Activated naive CD8-positive, alpha-beta T cell treated with anti-CD3 and anti-CD28 coated beads, Interleukin-2, amount 50 U/mL, for 24 hours (primary cell): ENCODE measurements around the gene RTCA.
"Not testable (repeated sequence)": the region's sequence is repeated elsewhere in the genome, so short reads cannot be mapped to it uniquely, and the experiment has no call there.

Source experiments
- ATAC-seq: fragments of 150-1000 bp; cut with Tn5 transposase; one replicate; pipeline ENCODE4 v1.10.0; 2021
- DNase-seq: peaks from one replicate; pipeline ENCODE4 v3.0.0; 2021
- H3K27ac Mint-ChIP-seq: one replicate; pipeline ENCODE4 v1.8.0; 2021; ENCODE audit warnings: mild to moderate bottlenecking, mixed read lengths
- H3K27me3 Mint-ChIP-seq: one replicate; pipeline ENCODE4 v1.8.0; 2021; ENCODE audit warnings: mixed read lengths
- H3K36me3 Mint-ChIP-seq: one replicate; pipeline ENCODE4 v1.8.0; 2021; ENCODE audit warnings: low read depth, mixed read lengths
- H3K4me1 Mint-ChIP-seq: one replicate; pipeline ENCODE4 v1.8.0; 2021; ENCODE audit warnings: mixed read lengths
- H3K4me3 Mint-ChIP-seq: one replicate; pipeline ENCODE4 v1.8.0; 2021; ENCODE audit warnings: mild to moderate bottlenecking, moderate library complexity, mixed read lengths
- H3K9me3 Mint-ChIP-seq: one replicate; pipeline ENCODE4 v1.8.0; 2021; ENCODE audit warnings: mixed read lengths

The RTCA gene

DNA sequence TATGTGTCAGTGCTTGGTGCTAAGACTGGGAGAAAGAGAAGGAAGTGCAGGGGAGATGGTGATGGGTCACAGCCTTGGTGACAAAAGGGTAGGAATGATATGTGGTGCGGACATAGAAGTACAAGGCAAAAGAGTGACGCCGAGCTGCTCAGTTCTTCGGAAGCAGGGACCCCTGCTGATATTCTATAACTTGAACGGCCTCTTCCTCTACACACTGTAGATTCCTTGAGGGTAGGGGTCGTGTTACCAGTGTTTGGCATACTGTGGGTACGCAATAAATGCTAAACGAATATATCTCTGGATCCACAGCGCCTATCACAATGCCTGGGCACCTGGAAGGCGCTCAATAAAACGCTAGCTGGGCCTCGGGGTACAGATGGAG, 16.9 kb upstream of the RTCA start:
- Mint-ChIP-seq H3K9me3 (no peaks in the 10 kb centered on the region), H3K4me1 (peaks cover 16% of the 10 kb centered on the region), H3K36me3 (peaks cover 7% of the 10 kb centered on the region), H3K27me3 (no peaks in the 10 kb centered on the region), H3K4me3 (no peak overlapping the region), H3K27ac (no peak overlapping the region)
- DNase-seq = no peak
- ATAC-seq = no peak

DNA sequence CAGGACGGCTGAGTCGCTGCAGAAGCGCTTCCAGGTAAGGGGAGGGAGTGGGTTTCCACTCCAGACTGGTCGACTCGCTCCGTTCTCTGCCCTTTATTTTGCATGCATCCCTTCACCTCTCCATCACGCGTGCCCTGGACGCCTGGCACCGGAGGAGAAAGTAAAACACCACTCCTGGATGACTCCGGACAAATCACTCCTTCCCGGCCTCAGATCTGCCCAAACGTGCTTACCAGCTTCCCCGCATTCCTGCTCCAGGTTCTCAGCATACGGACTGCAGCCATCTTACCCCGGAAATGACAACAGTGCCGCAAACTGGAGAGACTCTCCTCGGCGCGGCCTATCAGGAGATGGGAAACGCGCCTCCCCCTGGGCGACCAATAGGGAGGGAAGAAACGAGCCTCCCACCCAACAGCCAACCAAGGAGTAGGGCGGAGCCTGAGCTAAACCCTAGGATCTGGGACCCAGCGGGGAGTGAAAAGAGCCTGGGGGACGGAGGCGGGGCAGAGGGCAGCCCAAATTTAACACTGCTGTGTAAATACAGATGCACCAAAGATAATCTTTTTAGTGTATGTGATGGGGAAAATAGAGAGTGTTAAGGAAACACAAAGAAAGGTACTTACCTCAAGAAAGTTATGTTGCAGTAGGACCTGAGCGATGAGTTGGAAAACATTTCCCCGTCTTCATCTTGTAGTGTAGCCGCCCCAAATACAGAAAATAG, 16.3 kb upstream of the RTCA start, which contains the start of gene DBT:
TSS of gene DBT (minus strand) at position 298 of the 721 bp plus-strand sequence. CDS start at position 284, 14 bp downstream.
- H3K9me3 Mint-ChIP-seq = no peaks in the 10 kb centered on the region
- H3K36me3 Mint-ChIP-seq = peaks cover 7% of the 10 kb centered on the region
- no peak within 1 kb of the TSS for H3K4me3 Mint-ChIP-seq
- ATAC-seq (peak; percentile 100), DNase-seq (peak; percentile 90)
- H3K27me3 Mint-ChIP-seq = no peaks in the 10 kb centered on the region
- peaks cover 16% of the 10 kb centered on the region for H3K4me1 Mint-ChIP-seq
- H3K27ac Mint-ChIP-seq = no peak within 1 kb of the TSS

DNA sequence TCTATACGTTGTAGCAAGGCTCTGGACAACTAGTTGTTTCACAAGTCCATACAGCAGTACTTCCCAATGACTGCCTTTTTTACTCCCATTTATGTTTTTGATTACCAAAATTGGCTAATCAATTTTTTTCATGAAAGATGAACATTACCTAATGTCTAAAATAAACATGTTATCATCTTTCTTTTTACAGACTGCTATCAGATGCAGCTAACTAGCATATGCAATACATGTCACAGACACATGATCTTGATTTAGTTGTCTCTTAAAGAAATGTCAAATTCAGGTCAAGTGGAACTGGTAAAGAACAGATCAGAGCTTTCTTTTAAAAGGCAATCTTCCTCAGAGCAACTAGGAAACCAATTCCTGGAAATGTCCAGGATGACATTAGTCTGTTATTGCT, 15.8 kb upstream of the RTCA start:
- Mint-ChIP-seq H3K4me3 (no peak overlapping the region), H3K27ac (no peak overlapping the region), H3K4me1 (peaks cover 13% of the 10 kb centered on the region), H3K36me3 (peaks cover 7% of the 10 kb centered on the region), H3K9me3 (no peaks in the 10 kb centered on the region), H3K27me3 (no peaks in the 10 kb centered on the region)
- DNase-seq (no peak), ATAC-seq (no peak)

DNA sequence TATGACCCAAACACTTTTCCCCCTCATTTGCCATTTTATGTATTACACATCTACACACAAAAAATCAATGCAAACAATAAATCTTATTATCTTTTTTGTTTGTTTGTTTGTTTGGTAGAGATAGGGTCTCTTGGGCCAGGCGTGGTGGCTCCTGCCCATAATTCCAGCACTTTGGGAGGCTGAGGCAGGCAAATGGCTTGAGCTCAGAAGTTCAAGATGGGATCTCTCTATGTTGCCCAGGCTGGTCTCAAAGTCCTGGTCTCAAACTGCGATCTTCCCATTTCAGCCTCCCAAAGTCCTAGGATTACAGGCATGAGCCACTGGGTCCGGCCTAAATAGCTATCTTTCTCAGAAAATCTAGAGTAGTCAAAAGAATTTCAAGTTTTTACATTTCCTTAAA, 15.2 kb upstream of the RTCA start:
- Mint-ChIP-seq H3K36me3 (peaks cover 7% of the 10 kb centered on the region), H3K4me3 (no peak overlapping the region), H3K27me3 (no peaks in the 10 kb centered on the region), H3K27ac (no peak overlapping the region), H3K9me3 (no peaks in the 10 kb centered on the region), H3K4me1 (peaks cover 9% of the 10 kb centered on the region)
- ATAC-seq (no peak), DNase-seq (no peak)

DNA sequence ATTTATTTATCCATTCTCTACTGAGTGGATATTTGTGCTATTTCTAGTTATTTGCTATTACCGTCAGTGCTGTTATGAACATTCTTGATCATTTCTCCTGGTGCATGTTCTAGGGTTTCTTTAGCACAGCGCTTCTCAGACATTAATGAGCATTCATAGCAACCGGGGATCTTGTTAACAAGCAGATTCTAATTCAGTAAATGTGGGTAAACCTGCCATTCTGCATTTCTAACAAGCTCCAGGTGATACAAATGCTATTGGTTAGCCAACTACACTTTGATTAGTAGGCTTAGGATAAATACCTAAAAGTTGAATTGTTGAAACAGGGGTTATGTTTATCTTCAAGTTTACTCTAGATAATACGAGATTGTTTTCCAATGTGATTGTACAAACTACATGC, 13.1 kb upstream of the RTCA start:
- no peaks in the 10 kb centered on the region for H3K27me3 Mint-ChIP-seq
- no peaks in the 10 kb centered on the region for H3K4me1 Mint-ChIP-seq
- no peaks in the 10 kb centered on the region for H3K9me3 Mint-ChIP-seq
- no peak for ATAC-seq
- H3K4me3 Mint-ChIP-seq = no peak overlapping the region
- DNase-seq = no peak
- no peak overlapping the region for H3K27ac Mint-ChIP-seq
- H3K36me3 Mint-ChIP-seq = no peaks in the 10 kb centered on the region

DNA sequence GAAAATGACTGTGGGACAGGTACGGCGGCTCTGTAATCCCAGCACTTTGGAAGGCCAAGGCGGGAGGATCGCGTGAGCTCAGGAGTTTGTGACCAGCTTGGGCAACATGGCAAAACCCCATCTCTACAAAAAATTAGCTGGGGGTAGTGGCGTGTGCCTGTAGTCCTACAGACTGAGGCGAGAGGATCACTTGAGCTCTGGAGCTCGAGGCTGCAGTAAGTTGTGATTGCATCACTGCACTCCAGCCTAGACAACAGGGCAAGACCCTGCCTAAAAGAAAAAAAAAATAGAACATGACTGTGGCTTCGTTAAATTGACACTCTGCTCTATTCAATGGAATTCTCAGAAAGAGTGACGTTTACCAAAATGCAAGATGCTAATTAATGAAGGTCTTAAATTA, 12.5 kb upstream of the RTCA start:
- Mint-ChIP-seq H3K4me3 (no peak overlapping the region), H3K4me1 (no peaks in the 10 kb centered on the region), H3K9me3 (no peaks in the 10 kb centered on the region), H3K36me3 (no peaks in the 10 kb centered on the region), H3K27me3 (no peaks in the 10 kb centered on the region), H3K27ac (no peak overlapping the region)
- DNase-seq (no peak), ATAC-seq (no peak)

DNA sequence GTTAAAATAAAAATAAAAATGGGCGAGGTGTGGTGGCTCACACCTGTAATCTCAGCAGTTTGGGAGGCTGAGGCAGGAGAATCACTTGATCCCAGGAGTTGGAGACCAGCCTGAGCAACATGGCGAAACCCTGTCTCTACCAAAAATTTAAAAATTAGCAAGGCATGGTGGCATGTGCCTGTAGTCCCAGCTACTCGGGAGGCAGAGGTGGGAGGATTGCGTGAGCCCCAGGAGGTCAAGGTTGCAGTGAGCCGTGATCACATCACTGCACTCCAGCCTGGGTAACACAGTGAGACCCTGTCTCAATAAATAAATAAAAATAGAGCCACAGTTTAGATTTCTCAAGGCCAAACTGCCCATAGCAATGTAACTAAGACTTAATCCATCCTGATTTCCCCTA, 9.7 kb upstream of the RTCA start:
- not testable (repeated sequence) for ATAC-seq, DNase-seq, H3K9me3 Mint-ChIP-seq, H3K4me1 Mint-ChIP-seq, H3K4me3 Mint-ChIP-seq, H3K36me3 Mint-ChIP-seq, H3K27ac Mint-ChIP-seq, H3K27me3 Mint-ChIP-seq

DNA sequence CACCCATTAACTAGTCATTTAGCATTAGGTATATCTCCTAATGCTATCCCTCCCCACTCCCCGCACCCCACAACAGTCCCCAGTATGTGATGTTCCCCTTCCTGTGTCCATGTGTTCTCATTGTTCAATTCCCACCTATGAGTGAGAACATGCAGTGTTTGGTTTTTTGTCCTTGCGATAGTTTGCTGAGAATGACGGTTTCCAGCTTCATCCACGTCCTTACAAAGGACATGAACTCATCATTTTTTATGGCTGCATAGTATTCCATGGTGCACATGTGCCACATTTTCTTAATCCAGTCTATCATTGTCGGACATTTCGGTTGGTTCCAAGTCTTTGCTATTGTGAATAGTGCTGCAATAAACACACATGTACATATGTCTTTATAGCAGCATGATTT, 7.6 kb upstream of the RTCA start:
- not testable (repeated sequence) for ATAC-seq, H3K36me3 Mint-ChIP-seq, H3K27ac Mint-ChIP-seq, H3K27me3 Mint-ChIP-seq, H3K9me3 Mint-ChIP-seq, H3K4me3 Mint-ChIP-seq, H3K4me1 Mint-ChIP-seq, DNase-seq

DNA sequence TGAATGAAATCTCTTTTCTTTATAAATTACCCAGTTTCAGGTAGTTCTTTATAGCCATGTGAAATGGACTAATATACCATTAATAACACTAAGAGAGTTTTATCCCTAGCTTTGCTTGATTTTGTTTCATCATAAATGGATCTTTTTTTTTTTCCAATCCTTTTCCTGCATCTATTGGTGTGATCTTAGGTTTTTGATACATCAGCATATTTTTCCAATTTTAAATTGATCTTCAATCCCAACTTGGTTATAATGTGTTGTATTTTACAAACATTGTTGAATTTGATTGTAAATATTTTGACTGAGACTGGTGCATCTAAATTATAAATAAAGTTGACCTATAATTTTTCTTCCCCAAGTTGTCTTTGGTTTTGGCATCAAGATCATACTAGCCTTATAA, 4.3 kb upstream of the RTCA start:
- Mint-ChIP-seq H3K36me3 (peaks cover 12% of the 10 kb centered on the region), H3K9me3 (no peaks in the 10 kb centered on the region), H3K4me1 (peaks cover 15% of the 10 kb centered on the region), H3K27me3 (peaks cover 2% of the 10 kb centered on the region), H3K27ac (no peak overlapping the region), H3K4me3 (no peak overlapping the region)
- DNase-seq (no peak), ATAC-seq (no peak)

DNA sequence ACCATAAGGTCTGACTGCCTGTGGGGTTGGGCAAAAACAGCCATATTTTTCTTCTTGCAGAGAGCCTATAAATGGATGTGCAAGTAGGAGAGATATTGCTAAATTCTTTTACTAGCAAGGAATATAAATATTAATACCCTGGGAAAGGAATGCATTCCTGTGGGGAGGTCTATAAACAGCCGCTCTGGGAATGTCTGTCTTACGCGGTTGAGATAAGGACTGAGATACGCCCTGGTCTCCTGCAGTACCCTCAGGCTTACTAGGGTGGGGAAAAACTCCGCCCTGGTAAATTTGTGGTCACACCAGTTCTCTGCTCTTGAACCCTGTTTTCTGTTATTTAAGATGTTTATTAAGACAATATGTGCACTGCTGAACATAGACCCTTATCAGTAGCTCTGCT, 1.9 kb upstream of the RTCA start:
- H3K4me3 Mint-ChIP-seq, ATAC-seq: not testable (repeated sequence)

DNA sequence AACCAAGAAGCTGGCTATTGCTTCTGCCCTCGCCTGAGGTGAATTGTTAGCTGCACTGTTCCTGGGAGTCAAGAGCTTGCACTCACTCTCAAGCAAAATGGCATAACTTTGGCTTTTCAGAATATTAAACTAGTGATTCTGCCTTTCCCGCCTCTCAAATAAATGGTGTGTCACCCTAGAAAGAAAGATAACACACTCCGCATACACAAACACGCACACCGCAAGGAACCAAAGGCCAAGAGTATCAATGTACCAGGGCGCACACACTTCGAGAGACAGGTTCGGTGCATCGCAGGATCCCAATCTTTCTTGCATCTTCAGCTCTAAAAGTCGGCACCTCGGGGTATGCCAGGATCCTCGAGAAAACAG, 470 bp upstream of the RTCA start:
- Mint-ChIP-seq H3K4me3 (peak overlapping the region; percentile 99), H3K9me3 (no peaks in the 10 kb centered on the region), H3K27ac (peak overlapping the region; percentile 98), H3K4me1 (peaks cover 43% of the 10 kb centered on the region), H3K27me3 (peaks cover 2% of the 10 kb centered on the region), H3K36me3 (peaks cover 34% of the 10 kb centered on the region)
- ATAC-seq = peak; percentile 27
- DNase-seq = no peak

More for the DNA sequence above, 1.9 kb upstream of the RTCA start:
- H3K9me3 Mint-ChIP-seq, DNase-seq, H3K27ac Mint-ChIP-seq, H3K27me3 Mint-ChIP-seq: not testable (repeated sequence)
- peaks cover 24% of the 10 kb centered on the region for H3K36me3 Mint-ChIP-seq
- H3K4me1 Mint-ChIP-seq = peaks cover 35% of the 10 kb centered on the region

DNA sequence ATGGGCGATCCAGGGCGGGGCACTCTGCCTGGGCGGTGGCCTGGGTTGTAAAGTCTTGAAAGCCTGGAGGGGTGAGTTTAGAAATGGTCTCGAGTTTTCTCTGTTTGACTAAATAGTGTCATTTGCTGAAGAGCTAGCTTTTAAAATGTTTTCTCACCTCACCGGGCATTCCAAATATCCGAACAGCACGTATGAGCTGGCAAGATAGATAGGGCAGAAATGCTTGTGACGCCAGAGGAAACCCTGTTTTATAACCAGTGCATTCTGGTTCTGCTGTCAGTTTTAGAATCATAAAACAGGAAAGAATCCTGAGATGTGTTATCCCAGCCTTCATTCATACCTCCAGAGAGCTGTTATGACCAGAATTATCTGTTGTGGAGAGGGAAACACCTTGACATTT, 725 bp downstream of the RTCA start:
- Mint-ChIP-seq H3K4me1 (peaks cover 52% of the 10 kb centered on the region), H3K36me3 (peaks cover 43% of the 10 kb centered on the region), H3K4me3 (peak overlapping the region; percentile 99), H3K27ac (peak overlapping the region; percentile 98), H3K9me3 (no peaks in the 10 kb centered on the region), H3K27me3 (peaks cover 2% of the 10 kb centered on the region)
- DNase-seq = no peak
- peak; percentile 20 for ATAC-seq

DNA sequence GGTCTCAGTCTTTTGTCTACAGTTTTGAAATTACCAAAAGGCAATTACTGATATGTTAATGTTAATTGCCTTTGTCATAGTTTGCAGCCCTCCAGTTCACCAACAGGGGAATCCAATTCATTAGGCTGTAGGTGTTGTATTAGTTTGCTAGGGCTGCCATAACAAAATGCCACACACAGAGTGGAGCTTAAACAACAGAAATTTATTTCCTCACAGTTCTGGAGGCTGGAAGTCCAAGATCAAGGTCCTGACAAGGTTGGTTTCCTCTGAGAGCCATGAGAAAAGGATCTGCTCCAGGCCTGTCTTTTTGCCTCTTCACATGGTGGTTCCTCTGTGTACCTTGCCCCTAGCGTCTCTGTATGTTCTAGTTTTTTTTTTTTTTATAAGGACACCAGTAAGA, 1.3 kb downstream of the RTCA start:
- peak overlapping the region; percentile 98 for H3K27ac Mint-ChIP-seq
- H3K9me3 Mint-ChIP-seq = no peaks in the 10 kb centered on the region
- peaks cover 47% of the 10 kb centered on the region for H3K36me3 Mint-ChIP-seq
- peak overlapping the region; percentile 99 for H3K4me3 Mint-ChIP-seq
- ATAC-seq (no peak), DNase-seq (no peak)
- peaks cover 56% of the 10 kb centered on the region for H3K4me1 Mint-ChIP-seq
- peaks cover 2% of the 10 kb centered on the region for H3K27me3 Mint-ChIP-seq

DNA sequence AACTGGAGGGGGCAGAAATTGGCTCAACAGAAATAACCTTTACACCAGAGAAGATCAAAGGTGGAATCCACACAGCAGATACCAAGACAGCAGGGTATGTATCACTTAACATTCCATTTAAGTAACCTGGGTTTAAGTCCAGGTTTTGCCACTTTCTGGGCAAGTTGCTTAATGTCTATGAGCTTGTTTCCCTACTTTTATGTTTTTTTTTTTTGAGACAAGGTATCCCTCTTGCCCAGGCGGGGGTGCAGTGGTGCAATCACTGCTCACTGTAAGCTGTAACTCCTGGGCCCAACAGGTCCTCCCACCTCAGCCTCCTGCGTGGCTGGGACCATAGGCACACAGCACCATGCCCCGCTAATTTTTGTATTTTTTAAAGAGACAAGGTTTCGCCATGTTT, 2.2 kb downstream of the RTCA start:
- H3K4me3 Mint-ChIP-seq = peak overlapping the region; percentile 10
- ATAC-seq = no peak
- peaks cover 2% of the 10 kb centered on the region for H3K27me3 Mint-ChIP-seq
- H3K9me3 Mint-ChIP-seq = no peaks in the 10 kb centered on the region
- H3K27ac Mint-ChIP-seq = no peak overlapping the region
- H3K4me1 Mint-ChIP-seq = peaks cover 56% of the 10 kb centered on the region
- H3K36me3 Mint-ChIP-seq = peaks cover 48% of the 10 kb centered on the region
- DNase-seq = no peak

DNA sequence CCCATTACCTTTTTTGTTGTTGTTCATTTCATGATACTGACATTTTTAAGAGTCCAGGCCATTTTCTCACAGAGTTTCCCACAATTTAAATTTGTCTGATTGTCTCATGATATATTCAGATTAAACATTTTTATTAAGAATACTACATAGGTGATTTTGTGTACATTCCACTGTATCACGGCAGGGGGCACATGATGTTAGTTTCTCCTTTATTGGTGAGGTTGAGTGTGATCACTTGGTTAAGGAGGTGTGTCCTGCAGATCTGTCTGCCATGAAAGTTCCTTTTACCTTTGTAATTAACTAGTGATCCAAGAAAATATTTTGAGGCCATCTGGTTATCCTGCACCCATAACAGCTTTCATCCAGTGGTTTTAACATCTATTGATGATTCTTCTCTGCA, 11.8 kb downstream of the RTCA start:
- no peaks in the 10 kb centered on the region for H3K27me3 Mint-ChIP-seq
- H3K9me3 Mint-ChIP-seq = no peaks in the 10 kb centered on the region
- peaks cover 5% of the 10 kb centered on the region for H3K4me1 Mint-ChIP-seq
- H3K36me3 Mint-ChIP-seq = peaks cover 57% of the 10 kb centered on the region
- ATAC-seq (no peak), DNase-seq (no peak)
- no peak overlapping the region for H3K4me3 Mint-ChIP-seq
- peak overlapping the region; percentile 10 for H3K27ac Mint-ChIP-seq
